ENCODE data around the gene TTL.

DNA sequence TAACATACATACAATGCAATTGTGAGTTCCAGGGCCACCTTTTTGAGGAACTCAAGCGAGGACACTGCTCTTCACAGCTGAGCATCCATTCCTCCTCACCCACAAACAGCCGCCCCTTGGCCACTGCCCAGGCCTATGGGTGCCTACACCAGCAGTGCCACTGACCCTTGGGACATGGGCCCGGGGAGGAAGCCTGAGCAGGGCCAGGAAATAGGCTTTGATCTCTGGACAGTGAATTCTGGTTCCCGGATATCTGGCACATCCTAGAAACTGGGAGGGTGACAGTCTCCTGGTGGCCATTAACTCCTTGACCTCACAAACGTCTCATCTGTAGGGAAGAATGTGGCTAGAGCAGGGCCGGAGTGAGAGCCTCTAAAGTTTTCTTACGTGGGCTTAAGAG is 5.5 kb upstream of the TTL start:
- TF ChIP-seq EZH2 (IDR thresholded peaks at IDR 0.05; ENCODE audit: insufficient read depth, poor library complexity, severe bottlenecking): no peak
- TF ChIP-seq EZH2phosphoT487 (IDR thresholded peaks at IDR 0.05; ENCODE audit: insufficient read depth, low read depth): no peak
